Keratinocyte (primary cell): ENCODE data around the gene ZEB2. TPM values are rescaled to one million over a fixed set of nuclear protein-coding genes. Genes with fewer than 3 reads are reported as not detected.

Experiments used
- DNase-seq: peaks from one replicate; pipeline ENCODE4 v3.0.0-alpha.2; 2011; ENCODE audit warnings: low read depth, missing footprints, low spot score
- FAIRE-seq: peaks from 2 replicates; lab custom pipeline; 2011; peaks lifted over from hg19 to GRCh38; lab: Jason Lieb, UNC
- H2AFZ ChIP-seq: 2 replicates; pipeline ENCODE4 v1.6.0; 2012; ENCODE audit warnings: low read length, control low read depth, inconsistent platforms; ENCODE audit not compliant: control insufficient read depth
- H3K27ac ChIP-seq: 2 replicates; pipeline ENCODE4 v1.5.1; 2011; ENCODE audit warnings: low read length; ENCODE audit not compliant: control insufficient read depth, insufficient read depth
- H3K27me3 ChIP-seq: 3 replicates; pipeline ENCODE4 v1.6.0; 2011; ENCODE audit warnings: low read length; ENCODE audit not compliant: control insufficient read depth, insufficient read depth; ENCODE audit errors: extremely low read depth
- H3K36me3 ChIP-seq, 2 experiments: 2 replicates in 1 of 2; 3 replicates in 1 of 2; pipeline ENCODE4 v1.5.1; 2011; ENCODE audit warnings: low read length in 2 of 2, mild to moderate bottlenecking in 1 of 2; ENCODE audit not compliant: control insufficient read depth in 2 of 2, insufficient read depth in 2 of 2; ENCODE audit errors: extremely low read depth in 1 of 2
- H3K4me1 ChIP-seq: 3 replicates; pipeline ENCODE4 v1.5.1; 2011; ENCODE audit warnings: low read length; ENCODE audit not compliant: control insufficient read depth, insufficient read depth; ENCODE audit errors: extremely low read depth
- H3K4me2 ChIP-seq: 3 replicates; pipeline ENCODE4 v1.6.0; 2011; ENCODE audit warnings: low read depth, low read length; ENCODE audit not compliant: control insufficient read depth, insufficient read depth; ENCODE audit errors: extremely low read depth
- H3K4me3 ChIP-seq, 3 experiments: fragments of 200-600 bp in 1 of 3; sonication (generic) in 1 of 3; 2 replicates in 2 of 3; 3 replicates in 1 of 3; pipeline ENCODE4 v1.5.1; 2011 to 2016; ENCODE audit warnings: low read length in 3 of 3, mild to moderate bottlenecking in 3 of 3, control low read depth in 2 of 3, inconsistent platforms in 1 of 3, low read depth in 1 of 3, mixed read lengths in 1 of 3, mixed run types in 1 of 3, moderate library complexity in 1 of 3; ENCODE audit not compliant: control insufficient read depth in 2 of 3, insufficient read depth in 2 of 3; ENCODE audit errors: extremely low read depth in 1 of 3
- H3K79me2 ChIP-seq: 2 replicates; pipeline ENCODE4 v1.6.0; 2012; ENCODE audit warnings: low read length; ENCODE audit not compliant: control insufficient read depth, insufficient read depth
- H3K9ac ChIP-seq: 3 replicates; pipeline ENCODE4 v1.6.0; 2011; ENCODE audit warnings: low read length; ENCODE audit not compliant: control insufficient read depth, insufficient read depth; ENCODE audit errors: extremely low read depth
- H3K9me1 ChIP-seq: 3 replicates; pipeline ENCODE4 v1.6.0; 2011; ENCODE audit warnings: low read length; ENCODE audit not compliant: control insufficient read depth, insufficient read depth; ENCODE audit errors: extremely low read depth
- H3K9me3 ChIP-seq: 2 replicates; pipeline ENCODE4 v1.5.1; 2012; ENCODE audit warnings: low read depth, low read length; ENCODE audit not compliant: control insufficient read depth
- H4K20me1 ChIP-seq: 3 replicates; pipeline ENCODE4 v1.6.0; 2011; ENCODE audit warnings: low read length; ENCODE audit not compliant: control insufficient read depth, insufficient read depth; ENCODE audit errors: extremely low read depth
- EZH2 ChIP-seq: IDR thresholded peaks from one replicate; pipeline ENCODE4 v1.6.1; 2012; ENCODE audit warnings: inconsistent platforms, mild to moderate bottlenecking, low read length, moderate library complexity
- dilution Hi-C: fragments of 300-500 bp; cut with MboI; formaldehyde crosslinking; loops from one replicate; pipeline ENCODE4 v1.7.0; 2020; ENCODE audit warnings: low sequenced_read_pairs; ENCODE audit not compliant: extremely low pct_ligation_motif_present
- polyA plus RNA-seq, 5 experiments: library from polyadenylated mRNA; depleted of rRNA in 3 of 5; stranded (reverse) in 3 of 5; stranded (forward) in 1 of 5; unstranded in 1 of 5; fragments of >200 nt; gene quantifications; 1 replicate in 1 of 5; 2 replicates in 3 of 5; 3 replicates in 1 of 5; pipeline versions ENCODE4 v1.2.1 to v1.2.3, GENCODE V29; 2011 to 2012; ENCODE audit warnings: missing spikeins in 2 of 5, low read depth in 1 of 5, low replicate concordance in 1 of 5
- TF ChIP-seq, protein P1 (sequence below), 3 experiments: IDR thresholded peaks in 1 of 3; conservative IDR thresholded peaks in 1 of 3; optimal IDR thresholded peaks in 1 of 3; 2 replicates in 2 of 3; 3 replicates in 1 of 3; pipeline versions ENCODE3 to v1.5.1; 2011; ENCODE audit warnings: low read length in 3 of 3, mild to moderate bottlenecking in 3 of 3, moderate library complexity in 2 of 3, control low read depth in 1 of 3, inconsistent platforms in 1 of 3; ENCODE audit not compliant: insufficient read depth in 2 of 3; ENCODE audit errors: extremely low read depth in 1 of 3

Gene ZEB2
- polyA plus RNA-seq, 1 donor (not counting 4 experiments of a cell fraction or from before 2014, with no cell fraction given): 0.12 TPM

DNA sequence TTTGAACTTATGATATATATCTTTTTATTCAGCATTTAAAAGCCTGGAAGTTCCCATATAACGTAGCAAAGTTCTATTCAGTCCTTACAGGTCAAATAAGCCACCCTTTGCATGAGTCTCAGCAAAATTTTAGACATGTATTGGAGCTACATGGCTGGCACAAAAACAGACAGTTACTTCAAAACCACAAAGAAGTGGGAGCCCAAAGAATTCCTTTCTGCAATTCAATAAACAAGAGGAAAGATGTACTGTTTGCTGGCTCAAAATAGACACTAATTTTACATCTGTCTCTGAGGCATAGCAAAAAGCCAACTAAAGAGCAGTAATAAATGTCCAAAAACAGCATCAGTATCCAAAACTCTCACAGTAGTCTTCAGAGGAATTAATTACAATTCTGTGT, 87.0 kb downstream of the ZEB2 start:
- H3K27ac ChIP-seq: no peak overlapping the region

GRCh38 chr2:144431998-144432397, 87.9 kb downstream of the ZEB2 start:
- FAIRE-seq (no peak), DNase-seq (no peak)
- dilution Hi-C loops: no loop called here
- Histone ChIP-seq H3K36me3 (no peaks in the 10 kb centered on the region), H3K27ac (no peak overlapping the region), H3K9me3 (no peaks in the 10 kb centered on the region), H3K4me2 (no peak overlapping the region), H2AFZ (no peak overlapping the region), H3K9me1 (no peaks in the 10 kb centered on the region), H3K4me1 (no peaks in the 10 kb centered on the region), H3K79me2 (no peaks in the 10 kb centered on the region), H4K20me1 (no peaks in the 10 kb centered on the region), H3K4me3 (no peak overlapping the region), H3K9ac (no peak overlapping the region), H3K27me3 (no peaks in the 10 kb centered on the region)
- no peak for TF ChIP-seq EZH2
- TF ChIP-seq, protein P1, sequence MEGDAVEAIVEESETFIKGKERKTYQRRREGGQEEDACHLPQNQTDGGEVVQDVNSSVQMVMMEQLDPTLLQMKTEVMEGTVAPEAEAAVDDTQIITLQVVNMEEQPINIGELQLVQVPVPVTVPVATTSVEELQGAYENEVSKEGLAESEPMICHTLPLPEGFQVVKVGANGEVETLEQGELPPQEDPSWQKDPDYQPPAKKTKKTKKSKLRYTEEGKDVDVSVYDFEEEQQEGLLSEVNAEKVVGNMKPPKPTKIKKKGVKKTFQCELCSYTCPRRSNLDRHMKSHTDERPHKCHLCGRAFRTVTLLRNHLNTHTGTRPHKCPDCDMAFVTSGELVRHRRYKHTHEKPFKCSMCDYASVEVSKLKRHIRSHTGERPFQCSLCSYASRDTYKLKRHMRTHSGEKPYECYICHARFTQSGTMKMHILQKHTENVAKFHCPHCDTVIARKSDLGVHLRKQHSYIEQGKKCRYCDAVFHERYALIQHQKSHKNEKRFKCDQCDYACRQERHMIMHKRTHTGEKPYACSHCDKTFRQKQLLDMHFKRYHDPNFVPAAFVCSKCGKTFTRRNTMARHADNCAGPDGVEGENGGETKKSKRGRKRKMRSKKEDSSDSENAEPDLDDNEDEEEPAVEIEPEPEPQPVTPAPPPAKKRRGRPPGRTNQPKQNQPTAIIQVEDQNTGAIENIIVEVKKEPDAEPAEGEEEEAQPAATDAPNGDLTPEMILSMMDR (optimal IDR thresholded peaks at IDR 0.05 in 1 of 3, IDR thresholded peaks at IDR 0.05 in 1 of 3, conservative IDR thresholded peaks at IDR 0.05 in 1 of 3; ENCODE audit: extremely low read depth in 1 of 3, insufficient read depth in 2 of 3, low read length in 3 of 3): no peak

More for the DNA sequence above, 87.0 kb downstream of the ZEB2 start:
- no peak overlapping the region for H3K4me3 ChIP-seq
- H2AFZ ChIP-seq: no peak overlapping the region
- no peaks in the 10 kb centered on the region for H4K20me1 ChIP-seq
- no peaks in the 10 kb centered on the region for H3K36me3 ChIP-seq
- no peaks in the 10 kb centered on the region for H3K9me3 ChIP-seq
- H3K79me2 ChIP-seq: no peaks in the 10 kb centered on the region
- no peak for TF ChIP-seq EZH2
- TF ChIP-seq, protein P1 (optimal IDR thresholded peaks at IDR 0.05 in 1 of 3, IDR thresholded peaks at IDR 0.05 in 1 of 3, conservative IDR thresholded peaks at IDR 0.05 in 1 of 3; ENCODE audit: extremely low read depth in 1 of 3, insufficient read depth in 2 of 3, low read length in 3 of 3): no peak
- no peaks in the 10 kb centered on the region for H3K27me3 ChIP-seq
- FAIRE-seq (no peak), DNase-seq (no peak)
- no peaks in the 10 kb centered on the region for H3K9me1 ChIP-seq
- H3K4me1 ChIP-seq: no peaks in the 10 kb centered on the region
- H3K9ac ChIP-seq: no peak overlapping the region
- dilution Hi-C loops: no loop called here
- H3K4me2 ChIP-seq: no peak overlapping the region
